DMS 273 treated with DMSO at 0.1 percent for 48 hours (cell line): ENCODE measurements around the gene EPHA5.
"Not testable (repeated sequence)": the region's sequence is repeated elsewhere in the genome, so short reads cannot be mapped to it uniquely, and the experiment has no call there.

Experiments used
- DNase-seq: peaks from one replicate; lab custom pipeline; 2025; lab: John Stamatoyannopoulos, UW

The EPHA5 gene

DNA sequence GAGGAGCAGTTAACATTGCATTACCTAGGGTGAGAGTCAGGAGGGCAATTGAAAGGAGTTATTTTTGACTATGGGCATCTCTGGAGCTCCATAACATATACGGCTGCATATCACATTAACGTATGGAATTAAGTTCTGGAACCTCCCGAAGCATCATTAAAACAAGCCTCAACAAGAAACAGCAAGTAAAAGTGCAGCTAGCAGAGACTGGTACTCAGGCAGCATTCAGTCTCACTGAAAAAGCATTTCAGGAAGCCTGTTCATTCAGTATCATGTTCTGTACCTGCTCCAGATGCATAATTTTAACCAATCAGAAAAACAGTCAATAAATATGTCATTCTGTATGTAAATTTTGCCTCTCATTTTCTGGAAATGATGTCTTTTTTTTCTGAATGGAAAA lies 299.6 kb downstream of the EPHA5 start:
- no peak for DNase-seq

DNA sequence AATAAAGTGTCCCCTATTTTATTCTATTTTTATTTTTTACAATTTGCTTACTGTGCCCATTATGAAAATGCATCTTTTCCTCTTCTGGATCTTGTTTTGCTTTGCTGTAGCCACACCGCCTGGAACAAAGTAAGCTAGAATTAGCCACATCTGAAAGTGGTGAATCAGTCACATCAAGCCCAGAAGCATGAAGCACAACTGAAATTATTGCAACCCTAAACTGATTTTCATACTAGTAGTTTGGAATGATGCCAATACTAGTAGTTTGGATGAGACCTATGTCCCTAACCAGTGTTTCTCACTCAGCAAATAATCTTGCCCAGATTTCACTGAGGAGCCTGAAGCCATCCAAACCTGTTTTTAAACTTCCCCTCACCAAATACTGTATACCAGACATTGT lies 303.0 kb downstream of the EPHA5 start:
- DNase-seq, result no peak

DNA sequence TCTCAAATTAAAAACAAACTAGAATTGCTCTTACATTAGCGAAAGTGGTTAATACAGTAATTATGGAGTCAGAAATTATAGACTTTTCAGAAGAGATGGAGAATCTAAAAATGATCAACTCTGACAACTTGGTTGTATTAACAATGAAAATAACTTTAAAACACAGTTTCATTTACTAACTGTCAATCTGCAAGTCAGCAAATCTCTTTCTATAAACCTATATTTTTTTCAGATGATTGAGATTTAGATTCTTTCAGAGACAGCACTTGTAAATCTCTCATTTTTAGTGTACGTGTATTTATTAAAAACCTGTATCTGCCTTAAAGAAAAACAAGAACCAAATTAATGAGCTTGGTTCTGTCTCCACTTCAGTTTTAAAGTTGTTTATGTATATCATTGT lies 311.4 kb downstream of the EPHA5 start:
- DNase-seq, result no peak

DNA sequence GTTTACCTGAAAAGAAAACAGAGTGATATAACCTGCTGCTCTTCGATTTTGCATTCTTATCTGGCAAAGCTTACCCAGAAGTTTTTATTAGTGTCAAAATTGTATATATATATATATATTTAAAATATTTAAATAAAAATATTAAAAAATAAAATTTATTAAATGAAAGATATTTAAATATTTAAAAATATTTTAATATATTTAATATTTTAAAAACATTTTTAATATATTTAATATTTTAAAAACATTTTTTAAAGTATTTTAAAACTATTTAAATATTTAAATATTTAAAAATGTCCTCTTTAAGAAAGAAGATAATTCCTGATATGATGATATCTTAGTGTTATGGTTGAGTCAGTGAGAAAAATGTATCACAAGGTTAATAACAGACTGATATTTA lies 317.2 kb downstream of the EPHA5 start:
- DNase-seq, result no peak

DNA sequence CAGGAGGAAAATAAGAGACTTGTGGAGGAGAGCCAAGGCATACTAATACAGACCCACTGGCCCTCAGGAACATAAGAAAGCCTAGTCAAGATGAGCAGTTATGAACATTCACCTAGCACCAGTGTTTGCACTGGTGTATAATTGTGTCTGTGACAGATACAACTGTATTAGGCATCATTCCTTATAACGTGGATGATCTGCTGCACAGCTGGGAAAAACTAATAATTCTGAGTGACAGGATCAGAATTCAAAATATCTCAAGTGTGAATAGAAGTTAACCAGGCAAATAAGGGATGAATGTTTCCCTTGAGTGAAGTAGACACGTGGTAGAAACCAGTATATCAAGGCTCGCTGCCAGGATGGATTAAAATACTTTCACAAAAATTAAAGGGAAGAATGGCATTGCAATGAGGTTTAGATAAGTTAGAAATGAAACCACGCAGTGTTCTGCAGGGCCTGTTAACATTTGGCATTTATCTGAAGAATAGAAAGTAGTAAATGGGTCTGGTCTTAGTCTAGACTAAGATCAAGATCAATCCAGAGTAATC lies 325.9 kb downstream of the EPHA5 start:
- DNase-seq, result no peak

DNA sequence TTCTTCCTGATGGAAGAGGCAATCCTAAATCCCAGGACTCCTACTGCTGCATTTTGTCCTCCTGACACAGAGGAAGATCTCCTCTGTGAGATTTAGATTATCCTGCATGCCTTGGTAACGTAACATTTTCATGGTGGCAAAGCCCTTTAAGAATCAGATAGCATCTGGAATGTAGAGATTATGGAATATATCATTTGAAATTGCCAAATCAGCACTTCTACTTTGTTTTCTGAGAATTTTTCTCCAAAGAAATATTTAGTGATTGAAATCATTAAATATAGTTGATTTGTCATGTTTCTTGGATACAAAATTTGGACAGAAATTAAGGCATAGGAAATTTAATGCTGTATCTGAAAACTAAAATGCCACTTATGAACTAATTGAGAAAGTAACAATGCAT lies 326.9 kb downstream of the EPHA5 start:
- DNase-seq, result no peak

DNA sequence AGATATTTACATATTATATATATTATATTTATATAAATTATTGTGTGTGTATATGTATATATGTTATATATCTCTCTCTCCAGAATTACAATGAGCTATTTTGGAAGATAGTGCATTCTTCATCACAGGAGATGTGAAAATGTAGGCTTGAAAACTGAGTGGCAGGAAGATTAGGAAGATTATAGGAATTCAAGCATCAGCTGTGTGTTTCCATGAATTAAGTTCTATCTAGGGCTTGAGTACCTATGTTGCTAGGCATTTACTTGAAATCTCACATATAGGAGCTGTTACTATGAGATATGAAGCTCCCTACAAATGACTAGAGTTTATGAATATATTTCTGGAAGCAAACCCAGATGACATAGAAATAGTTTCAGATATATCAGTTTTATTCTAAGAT lies 328.7 kb downstream of the EPHA5 start:
- DNase-seq, result no peak

DNA sequence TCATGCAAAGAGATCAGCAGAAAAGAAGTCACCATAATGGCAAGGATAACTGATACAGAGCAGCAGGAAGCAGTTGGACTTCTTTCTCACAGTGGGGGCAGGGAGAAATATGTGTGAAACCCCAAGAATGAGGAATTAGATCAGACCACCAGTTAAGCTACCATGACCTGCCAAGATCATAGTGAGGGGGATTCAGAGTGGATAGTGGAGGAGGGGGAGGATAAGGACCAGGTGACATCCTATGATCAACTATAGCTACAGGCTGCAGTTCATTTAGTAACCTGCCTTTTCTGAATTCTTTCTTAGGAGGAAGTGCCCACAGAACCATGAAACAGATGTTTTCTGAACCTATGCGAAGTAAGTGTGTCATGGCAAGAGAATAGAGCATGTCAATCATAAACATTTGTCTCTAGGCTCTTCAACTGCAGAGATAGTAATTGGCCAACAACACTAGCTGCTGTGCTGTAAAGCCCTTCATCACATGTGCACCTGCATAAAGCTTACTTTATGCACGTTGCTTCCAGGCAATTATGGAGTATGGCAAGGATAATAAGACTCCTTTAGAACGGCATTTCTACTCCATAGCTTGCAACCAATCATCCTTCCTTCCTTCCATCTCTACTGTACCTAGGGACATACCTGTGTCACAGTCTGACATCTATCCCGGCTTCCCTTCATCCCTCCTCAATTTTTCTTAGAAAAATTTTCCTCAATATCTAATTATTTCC lies 329.7 kb downstream of the EPHA5 start:
- no peak for DNase-seq

DNA sequence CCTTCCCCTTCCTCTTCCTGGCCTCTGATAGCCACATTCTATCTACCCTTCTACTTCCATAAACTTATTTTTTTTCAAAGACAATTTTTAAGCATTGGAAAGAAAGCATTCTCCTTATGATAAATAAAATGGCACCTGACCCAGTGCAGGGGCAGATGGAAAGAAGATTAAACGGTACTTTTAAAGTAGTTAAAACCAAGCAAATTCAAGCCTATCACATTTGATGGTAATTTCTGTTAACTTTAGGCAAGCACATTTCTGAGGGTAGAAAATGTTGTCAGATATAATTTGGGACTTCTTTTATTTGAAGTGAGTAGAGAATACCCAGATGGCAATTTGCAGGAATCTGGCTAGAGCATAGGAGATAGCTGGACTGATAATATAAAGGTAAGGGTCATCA lies 332.9 kb downstream of the EPHA5 start:
- no peak for DNase-seq

DNA sequence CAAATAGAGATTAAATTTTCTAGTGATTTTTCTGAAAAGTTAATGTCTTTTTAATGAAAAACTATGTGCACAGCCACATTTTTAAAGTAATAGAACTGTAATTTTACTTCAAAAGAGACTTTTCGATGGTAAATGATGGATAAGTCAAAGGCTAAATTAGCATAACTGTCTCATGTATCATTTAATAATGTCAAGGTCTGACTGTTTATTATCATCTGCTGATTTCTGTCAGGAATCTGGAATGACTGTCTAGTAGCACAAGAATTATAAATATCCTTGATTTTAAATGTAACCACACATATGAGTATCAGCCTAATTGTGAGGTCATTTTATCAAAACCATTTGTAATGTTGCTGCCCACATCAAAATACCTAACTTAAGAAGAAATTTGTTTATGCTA lies 333.8 kb downstream of the EPHA5 start:
- DNase-seq, result no peak

DNA sequence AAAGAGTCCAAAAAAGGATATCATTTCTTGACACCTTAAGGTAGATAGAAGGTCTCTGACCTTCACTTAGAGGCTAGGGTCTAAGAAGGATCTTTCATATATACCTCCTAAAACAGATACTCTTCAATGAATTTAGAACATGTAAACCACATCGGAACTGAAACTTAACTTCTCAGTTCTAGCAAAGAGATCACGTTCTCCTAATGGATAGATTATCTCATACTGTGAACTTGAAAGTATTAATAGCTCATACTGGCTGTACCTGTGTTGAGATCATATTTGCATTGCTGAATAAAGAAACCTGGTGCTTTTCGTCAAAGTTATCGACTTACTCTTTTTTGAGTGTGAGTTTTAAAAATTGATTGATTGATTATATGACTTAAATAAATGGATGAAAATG lies 353.8 kb downstream of the EPHA5 start:
- DNase-seq, result no peak

DNA sequence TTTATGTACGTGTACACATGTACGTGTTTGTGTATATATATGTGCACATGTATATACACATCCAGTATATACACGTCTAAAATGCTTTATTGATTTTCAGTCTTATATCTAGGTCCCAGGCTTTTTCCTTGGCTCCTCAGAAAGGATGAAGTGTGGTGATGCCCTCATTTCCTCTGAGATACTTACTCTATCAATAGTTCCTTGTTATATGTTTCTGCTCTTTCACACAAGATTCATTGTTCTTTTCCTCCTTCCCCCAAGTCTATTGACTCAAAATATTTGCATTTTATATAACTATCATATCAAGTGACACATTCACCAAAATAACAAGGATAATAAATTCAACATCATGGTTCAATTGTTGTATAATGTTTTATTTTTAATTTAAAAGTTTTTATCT lies 359.2 kb downstream of the EPHA5 start:
- no peak for DNase-seq

DNA sequence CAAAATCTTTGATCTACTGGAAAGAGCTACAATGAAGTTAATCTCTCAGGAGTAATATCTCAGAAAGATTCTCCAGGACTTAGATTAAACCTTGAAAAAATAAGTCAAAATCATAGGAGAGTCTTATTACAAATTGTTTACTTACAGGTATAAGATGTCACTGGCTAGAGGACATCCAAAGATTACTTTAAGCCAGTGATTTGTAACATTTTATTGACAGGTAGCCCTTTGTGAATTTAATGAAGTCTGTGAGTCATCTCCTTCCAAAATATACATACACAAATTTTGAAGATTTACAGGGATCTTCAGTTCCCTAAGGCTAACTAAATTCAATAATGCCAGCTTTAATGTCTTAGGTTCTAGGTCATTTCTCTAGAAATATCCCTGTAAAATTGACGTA lies 359.7 kb downstream of the EPHA5 start:
- DNase-seq, result no peak

DNA sequence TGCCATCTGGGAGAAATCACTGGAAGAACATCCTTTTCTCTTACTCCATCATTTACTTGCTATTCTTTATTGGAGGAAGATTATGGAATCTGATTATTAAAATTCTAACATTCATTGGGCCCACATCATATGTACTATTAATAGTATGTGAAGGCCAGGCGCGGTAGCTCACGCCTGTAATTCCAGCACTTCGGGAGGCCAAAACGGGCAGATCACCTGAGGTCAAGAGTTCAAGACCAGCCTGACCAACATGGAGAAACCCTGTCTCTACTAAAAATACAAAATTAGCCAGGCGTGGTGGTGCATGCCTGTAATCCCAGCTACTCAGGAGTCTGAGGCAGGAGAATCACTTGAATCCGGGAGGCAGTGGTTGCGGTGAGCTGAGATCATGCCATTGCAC lies 361.7 kb downstream of the EPHA5 start:
- not testable (repeated sequence) for DNase-seq

DNA sequence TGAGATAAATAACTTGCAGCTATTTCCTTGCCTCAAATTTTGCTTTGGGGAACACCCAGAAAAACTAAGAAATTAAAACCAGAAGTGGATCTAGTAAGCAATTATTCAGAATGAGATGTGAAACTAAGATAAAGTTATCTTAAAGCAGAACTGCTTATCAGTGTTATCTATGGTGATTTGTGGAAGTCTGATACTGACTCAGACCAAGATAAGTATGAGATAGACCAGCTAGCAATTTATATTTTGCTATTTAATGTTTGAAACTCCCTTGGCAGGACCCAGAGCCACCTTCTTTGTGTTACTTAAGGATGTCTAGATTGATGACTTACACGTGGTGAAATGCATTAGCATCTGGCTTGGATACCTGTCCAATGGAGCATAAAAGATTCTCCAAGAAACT lies 368.1 kb downstream of the EPHA5 start:
- DNase-seq, result no peak

DNA sequence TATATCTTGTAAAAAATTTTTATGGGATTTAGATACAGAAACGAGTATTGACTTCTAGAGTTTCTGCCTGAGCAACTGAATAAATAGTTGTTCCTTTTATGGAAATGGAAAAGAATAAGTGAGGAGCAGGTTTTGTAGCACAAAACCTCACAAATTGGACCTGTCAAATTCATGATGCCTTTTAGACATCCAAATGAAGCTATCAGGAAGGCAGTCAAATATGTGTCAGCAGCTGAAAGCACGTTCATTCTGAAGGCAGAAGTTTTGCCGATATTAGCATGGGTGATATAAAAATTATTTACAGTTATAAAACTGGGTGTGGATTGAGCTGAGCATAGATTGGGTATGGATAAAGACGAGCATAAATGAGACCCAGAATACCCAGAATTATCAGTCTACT lies 374.0 kb downstream of the EPHA5 start:
- no peak for DNase-seq

DNA sequence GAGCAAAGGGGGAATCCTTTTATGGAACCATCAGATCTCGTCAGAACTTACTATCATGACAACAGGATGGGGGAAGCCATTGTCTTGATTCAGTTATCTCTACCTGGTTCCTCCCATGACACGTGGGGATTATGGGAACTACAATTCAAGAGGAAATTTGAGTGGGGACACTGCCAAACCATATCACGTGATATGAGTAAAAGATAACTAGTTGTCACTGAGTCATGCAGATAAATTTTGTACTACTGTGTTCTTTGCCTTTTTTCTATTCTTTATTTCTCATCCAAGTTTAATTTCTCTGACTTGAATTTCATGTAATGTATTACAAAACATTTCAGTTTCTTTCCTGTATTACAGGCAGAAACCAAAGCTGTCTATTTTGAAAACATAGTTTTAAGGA lies 383.2 kb downstream of the EPHA5 start:
- no peak for DNase-seq
